GM21576 (cell line): Measurements from ENCODE around the gene CTSC.
"Not testable (repeated sequence)": the region's sequence is repeated elsewhere in the genome, so short reads cannot be mapped to it uniquely, and the experiment has no call there.

Source experiments
- ATAC-seq: cut with Tn5 transposase; IDR thresholded peaks from one replicate; pipeline ENCODE4 v1.9.1; 2021; ENCODE audit warnings: mild to moderate bottlenecking, moderate library complexity; ENCODE audit not compliant: unreplicated experiment

The CTSC gene

DNA sequence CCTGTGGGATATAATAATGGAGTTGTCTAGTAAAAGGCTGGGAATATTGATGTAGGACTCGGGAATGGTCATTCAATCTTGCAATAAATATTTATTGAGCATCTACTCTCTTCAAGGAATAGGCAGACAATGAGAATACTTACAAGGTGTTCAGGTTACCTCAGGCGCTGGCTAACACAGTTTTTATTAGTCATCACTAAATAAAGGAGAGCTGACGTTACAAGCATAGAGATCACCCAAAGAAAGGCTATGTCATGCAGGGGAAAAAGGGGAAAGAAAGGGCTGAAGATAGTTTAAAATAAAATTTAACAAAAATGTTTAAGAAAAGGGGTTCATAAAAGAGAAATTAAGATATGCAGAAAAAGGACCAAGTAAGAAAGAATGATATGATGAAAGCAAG is 15.8 kb upstream of the CTSC start:
- ATAC-seq = no peak

DNA sequence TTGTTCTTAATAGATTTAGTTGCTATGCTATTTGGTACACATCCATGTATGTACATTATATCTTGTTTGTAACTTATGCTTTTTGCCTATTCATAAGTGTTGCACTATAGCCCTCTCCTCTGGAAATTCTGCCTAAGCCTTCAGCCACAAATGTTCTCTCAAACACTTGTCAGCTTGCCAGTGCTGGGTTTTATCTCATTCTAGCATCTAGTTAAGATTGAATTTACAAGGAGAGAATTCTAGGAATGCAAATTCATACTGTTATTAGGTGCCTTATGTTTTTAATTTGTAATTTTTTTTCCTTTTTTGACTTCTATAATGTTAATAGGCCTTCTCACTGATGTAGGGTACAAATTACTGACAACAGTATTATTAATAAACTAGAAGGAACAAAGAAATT is 14.6 kb upstream of the CTSC start:
- no peak for ATAC-seq

DNA sequence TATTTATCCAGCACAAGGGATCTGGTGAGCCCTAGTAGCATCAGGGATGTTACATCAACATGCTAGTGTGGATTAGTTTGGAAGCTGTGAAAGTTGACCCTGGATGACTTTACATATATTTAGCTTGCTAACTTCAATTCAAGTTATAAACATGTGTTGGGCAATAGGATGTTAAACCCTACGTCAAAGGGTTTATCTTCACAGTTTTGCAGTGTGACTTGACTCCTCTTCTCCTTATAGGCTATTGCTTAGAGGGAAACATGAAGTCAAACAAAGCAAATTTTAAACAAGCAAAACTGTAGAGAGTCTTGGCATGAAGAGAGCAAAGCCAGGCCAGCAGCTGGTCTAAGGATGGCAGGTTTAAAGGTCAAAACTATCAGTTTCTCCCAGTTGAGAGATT is 11.3 kb upstream of the CTSC start:
- ATAC-seq = no peak

- no peak for ATAC-seq
Observed at GRCh38 chr11:88345949-88346348, 8.4 kb upstream of the CTSC start.

- ATAC-seq = no peak
Observed at GRCh38 chr11:88345408-88345807, 7.9 kb upstream of the CTSC start.

DNA sequence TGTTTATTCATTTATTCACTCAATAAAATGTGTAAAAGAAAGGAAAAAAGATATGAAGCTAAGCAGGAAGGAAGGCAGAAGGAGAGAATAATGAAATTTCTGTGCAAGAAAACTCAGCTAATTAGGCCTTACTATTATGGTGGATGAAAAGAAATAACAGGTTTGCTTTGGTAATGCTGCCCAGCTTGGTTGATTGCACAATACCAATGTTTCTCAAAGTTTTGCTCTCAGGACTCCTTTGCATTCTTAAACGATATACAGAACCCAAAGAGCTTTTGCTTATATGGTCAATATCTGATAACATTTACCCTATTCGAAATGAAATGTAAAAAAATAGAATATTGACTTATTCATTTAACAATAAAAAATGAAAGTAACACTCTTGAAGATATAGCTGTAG is 7.3 kb upstream of the CTSC start:
- no peak for ATAC-seq

GRCh38 chr11:88341522-88342251 is 4.2 kb upstream of the CTSC start:
- ATAC-seq = no peak

- no peak for ATAC-seq
Observed at GRCh38 chr11:88340366-88340935, 2.9 kb upstream of the CTSC start.

DNA sequence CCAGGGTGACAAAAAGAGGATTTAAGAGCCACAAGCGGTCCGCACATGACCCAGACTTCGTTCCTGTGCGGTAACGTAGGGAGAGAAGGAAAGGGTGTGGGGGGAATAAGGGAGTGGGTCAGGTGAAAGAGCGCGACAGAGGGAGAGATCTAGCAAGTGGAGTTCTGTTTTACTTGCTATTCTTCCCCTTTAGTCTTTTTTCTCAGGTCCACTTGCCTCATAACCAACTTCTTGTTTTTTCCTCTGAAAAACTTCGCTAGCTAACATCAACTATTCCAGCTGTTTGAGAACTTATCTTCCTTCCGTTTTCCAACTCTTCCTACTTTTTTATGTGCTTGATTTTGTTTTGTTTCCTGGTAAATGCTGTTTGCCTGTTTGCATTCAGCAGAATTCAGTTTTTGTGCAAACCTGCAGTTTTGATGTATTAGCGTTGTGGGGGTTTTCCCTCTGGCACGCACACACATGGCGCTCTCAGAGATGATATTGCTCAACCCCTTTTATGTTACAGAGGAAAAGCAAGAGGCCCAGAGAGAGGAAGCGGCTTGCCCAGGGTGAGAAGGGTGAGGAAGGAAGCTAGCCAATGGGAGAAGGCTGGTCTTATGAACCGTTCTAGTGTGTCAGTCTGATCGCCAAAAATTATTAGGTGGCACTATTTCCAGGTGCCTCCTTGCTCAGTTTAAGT is 592 bp upstream of the CTSC start:
- ATAC-seq = peak; percentile 56

- ATAC-seq = no peak
Observed at GRCh38 chr11:88335284-88335683, 2.3 kb downstream of the CTSC start.

GRCh38 chr11:88333862-88334261 is 3.7 kb downstream of the CTSC start:
- no peak for ATAC-seq

DNA sequence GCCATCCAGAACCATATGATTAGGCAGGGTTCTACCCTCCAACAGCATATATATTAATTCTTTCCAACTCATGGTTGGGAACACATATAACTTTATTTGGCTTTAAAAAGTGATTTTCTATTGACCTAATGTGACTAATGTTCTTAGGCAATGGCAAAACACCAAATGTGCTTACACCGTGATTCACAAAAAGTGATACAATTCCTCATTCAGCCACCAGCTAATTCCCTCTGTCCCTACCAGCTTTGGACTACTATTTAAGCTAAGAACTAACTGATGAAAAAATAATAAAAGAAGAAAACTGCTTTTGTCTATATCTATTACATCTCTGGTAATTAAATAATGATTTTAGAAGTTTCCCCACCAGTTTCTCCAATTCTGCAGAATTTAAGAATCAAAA is 4.7 kb downstream of the CTSC start:
- ATAC-seq = no peak

DNA sequence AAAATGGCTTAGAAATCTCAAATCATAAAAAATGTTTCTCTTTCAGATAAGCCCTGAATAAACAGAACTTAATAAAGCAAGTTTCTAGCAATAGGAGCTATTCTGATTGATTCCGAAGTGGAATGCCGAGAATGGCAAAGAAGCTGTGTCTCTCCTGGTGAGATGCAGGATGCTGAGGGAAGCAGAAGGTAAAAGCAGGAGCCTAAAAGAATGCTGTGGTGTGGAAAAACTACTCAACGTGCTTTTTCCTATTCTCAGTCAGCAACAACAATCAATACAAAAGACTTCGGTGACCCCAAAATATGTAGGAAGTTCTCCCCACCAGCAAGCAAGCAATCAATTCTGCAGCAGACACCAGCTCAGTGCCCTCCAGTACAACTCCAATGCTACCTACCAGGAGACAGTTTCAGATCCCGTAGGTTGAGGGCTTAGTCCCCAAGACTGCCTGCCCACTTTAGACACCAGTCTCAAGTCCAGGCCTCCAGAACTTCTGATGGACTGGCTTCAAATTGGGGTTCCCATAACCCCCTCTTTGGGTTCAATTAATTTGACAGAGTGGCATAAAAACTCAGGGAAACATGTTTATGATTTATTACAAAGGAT is 6.6 kb downstream of the CTSC start:
- ATAC-seq = no peak

DNA sequence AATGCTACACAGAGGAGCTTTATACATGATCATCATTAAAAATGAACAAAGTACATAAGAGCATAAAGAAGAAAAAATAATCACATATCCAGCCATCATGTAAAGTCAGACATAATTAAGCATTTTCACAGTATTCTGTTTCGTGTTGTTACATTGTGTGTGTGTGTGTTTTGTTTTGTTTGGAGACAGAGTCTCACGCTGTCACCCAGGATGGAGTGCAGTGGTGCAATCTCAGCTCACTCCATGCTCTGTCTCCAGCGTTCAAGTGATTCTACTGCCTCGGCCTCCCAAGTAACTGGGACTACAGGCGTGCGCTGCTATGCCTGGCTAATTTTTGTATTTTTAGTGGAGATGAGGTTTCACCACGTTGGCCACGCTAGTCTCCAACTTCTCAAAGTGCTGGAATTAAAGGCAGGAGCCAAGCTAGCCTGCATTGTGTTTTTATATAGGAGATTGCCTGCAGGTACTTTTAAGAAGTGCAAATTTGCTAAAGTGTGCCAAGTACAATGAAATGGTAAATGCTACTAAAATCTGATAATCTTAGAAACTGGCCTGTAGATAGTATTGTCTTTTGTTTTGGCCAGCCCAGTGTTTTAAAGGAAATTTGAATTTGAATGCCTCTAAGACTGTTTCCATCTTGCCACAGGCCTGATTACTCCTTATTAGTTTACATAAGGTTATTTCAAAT is 7.8 kb downstream of the CTSC start:
- ATAC-seq = no peak

GRCh38 chr11:88327462-88328143 is 9.9 kb downstream of the CTSC start:
- ATAC-seq = peak; percentile 30

DNA sequence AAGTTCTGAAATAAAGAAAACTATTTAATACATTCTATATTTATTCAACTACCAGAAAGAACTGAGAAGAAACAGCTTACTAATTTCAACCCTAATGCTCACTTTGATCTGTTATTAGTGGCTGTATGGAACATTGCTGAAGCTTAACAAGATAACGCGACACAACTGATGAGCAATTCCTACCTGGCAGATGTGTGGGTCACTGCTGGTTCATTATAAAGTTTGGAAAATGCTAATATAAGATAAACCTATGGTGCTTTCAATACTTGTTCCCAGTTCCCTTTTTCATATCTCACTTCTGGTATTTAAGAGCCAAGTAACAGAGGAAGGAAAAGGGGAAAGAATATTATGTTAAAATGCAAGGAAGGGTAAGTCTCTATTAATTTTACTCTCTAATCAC is 10.5 kb downstream of the CTSC start:
- ATAC-seq = peak; percentile 50

- ATAC-seq = no peak
Observed at GRCh38 chr11:88326099-88326498, 11.4 kb downstream of the CTSC start.

DNA sequence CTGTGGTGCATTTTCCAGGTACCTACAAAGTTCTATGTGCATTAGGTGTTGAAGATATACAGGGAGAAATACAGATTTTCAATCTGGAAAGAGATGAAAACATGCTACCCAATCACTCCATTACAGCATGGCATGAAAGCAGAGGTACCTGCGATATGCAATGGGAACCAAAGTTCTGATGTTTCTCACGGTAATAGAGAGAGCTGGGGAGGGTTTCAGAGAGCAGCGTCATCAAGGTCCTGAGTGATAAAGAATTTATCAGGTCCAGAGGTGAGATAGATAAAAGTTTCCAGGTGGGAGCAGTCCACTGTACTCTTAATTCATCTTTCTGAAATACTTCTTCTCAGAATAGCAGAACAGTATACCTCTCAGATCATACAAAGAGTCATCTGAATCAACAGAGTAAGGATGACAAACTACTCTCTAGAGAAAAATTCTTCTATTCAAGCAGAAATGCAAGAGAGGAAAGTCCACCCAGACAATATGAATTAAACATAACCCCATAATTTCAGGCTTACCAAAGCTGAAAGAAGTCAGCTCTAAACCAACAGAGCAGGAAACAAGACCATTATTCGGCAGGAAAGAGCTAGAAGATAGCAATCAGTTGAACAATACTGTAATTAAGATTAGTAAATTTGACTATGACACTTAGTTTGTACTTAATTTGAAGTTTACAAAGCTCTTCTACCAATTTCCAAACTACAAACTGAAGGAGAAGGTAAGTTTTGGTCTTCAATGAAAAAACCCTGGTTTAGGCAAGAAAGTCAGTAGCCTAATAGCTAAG is 12.8 kb downstream of the CTSC start:
- no peak for ATAC-seq

DNA sequence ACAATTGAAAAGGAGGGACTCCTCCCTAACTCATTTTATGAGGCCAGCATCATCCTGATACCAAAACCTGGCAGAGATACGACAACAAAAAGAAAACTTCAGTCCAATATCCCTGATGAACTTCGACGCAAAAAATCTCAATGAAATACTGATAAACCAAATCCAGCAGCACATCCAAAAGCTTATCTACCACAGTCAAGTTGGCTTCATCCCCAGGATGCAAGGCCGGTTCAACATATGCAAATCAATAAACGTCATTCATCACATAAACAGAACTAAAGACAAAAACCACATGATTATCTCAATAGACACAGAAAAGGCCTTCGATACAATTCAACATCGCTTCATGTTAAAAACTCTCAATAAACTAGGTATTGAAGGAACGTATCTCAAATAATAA is 14.7 kb downstream of the CTSC start:
- not testable (repeated sequence) for ATAC-seq

GRCh38 chr11:88321412-88321811 is 16.1 kb downstream of the CTSC start:
- not testable (repeated sequence) for ATAC-seq
